Head of caudate nucleus (tissue), 42 donors: ENCODE results near the gene GLOD4.
"Not testable (repeated sequence)": the region's sequence is repeated elsewhere in the genome, so short reads cannot be mapped to it uniquely, and the experiment has no call there.

Source experiments
- DNase-seq, 42 donors: peaks; one replicate each; pipeline versions ENCODE4 v3.0.0 to v3.0.0-alpha.2; 2020 to 2021; ENCODE audit warnings: mixed read lengths in 7 of 42
- intact Hi-C: fragments of 100-400 bp; cut with DNase I; formaldehyde crosslinking; loops from one replicate; pipeline ENCODE4 v1.15.0; 2022

Gene GLOD4

DNA sequence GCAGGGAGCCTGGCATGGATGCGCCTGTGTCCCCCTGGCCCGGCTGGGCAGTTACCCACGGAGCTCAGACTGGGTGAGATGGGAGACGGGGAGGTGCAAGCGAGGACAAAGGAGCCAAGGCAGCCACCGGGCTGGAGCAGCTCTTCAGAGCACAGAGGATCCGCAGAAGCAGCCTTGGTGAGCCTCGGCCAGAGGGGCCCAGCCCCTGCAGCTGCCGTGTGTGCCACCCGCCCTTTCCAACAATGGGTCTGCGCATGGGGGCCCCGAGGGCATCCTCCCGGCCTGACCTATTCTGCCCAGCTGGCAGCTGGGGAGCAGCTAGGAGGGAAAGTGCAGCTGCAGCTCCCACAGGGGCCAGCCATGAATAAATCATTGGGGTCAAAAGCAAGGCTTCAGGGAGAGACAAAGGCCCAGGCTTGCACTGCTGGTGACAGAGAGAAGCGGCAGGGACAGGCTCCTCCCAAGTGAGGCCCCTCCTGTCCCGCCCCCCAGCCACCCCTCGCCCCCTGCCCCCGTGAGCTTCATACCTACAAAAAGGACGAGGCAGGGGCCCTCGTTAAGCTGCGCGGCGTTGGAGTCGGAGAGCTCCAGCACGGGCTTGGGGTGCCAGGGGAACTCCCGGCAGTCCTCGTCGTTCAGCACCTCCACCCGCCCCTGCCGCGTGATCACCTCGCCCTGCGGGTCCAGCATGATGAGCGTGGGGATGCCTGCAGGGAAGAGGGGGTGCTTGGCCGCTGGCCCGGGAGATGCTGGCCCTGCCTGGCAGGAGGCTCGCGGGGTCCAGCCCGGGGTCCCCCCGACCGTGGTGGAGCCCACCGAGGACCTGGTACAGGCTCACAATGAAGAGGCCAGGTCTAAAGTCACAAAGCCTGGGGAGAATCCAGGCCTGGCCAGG is 22.7 kb upstream of the GLOD4 start:
- DNase-seq, result peak in 19 of 42 donors; percentile 11 to 66 (median 43)
- intact Hi-C loops, result no loop called here

DNA sequence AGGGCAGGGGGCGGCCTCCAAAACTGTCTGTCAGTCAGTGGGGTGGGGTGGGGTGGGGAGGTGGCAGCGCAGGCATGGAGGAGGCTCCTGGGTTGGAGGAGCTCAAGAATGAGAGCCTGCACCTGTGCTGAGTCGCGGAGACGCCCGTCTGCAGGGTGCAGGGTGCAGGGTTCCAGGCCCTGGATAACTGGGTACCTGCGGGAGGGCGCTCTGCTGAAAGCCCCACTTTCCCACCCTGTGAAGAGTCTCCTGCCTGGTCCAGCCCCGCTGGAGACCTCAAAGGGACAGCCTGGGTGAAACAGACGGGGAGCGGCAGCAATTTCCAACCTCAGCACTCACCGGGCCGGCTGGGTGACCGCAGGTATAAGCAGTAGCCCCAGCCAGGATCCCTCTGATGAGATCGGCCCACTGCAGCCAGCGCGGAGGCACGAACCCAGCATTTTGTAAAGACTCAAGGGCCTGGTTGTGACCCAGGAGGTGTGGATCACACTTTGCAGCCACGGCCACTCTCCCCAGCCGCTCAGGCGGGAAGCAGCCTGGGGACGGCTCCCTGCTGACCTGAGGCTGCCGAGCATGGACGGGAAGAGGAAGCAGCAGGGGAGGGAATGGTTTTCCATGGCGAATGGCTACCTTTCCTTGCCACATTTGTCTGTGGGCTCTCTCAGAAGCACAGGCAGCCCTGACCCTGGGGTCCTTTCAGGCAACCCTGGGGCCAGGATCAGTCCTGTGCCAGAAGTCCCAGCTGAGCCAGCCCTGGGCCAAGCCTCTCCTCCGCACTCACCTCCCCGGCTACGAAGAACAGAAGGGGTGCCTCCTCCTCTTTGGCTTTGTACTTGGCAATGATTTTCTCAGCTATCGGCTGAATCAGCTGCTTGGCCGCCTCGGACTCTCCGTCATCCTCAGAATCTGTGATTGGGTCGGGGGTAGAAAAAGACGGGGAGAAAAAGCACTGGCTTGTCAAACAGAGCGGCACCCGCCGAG is 21.1 kb upstream of the GLOD4 start:
- DNase-seq, result peak in 1 of 42 donors; percentile 20
- intact Hi-C loops, result no loop called here

DNA sequence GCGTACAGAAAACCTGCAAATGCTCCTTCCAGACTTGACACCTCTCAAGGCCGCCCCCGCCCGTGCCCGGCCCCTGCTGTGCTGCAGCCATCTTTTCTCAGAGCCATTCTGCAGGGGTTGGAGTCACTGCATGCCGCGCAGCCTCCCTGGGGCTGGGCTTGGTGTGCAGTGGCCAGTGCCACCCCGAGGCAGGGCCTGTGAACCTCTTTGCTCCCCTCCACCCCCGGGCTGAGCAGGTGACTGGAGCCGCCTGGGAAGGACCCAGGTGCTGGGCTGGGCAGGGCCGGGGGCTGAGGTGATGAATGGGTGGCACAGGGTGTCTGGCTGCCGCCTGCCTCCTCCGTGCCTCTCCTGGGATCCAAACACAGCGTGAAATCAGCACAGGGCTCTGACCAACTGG is 20.4 kb upstream of the GLOD4 start:
- peak in 1 of 42 donors; percentile 21 for DNase-seq
- intact Hi-C loops, result no loop called here

DNA sequence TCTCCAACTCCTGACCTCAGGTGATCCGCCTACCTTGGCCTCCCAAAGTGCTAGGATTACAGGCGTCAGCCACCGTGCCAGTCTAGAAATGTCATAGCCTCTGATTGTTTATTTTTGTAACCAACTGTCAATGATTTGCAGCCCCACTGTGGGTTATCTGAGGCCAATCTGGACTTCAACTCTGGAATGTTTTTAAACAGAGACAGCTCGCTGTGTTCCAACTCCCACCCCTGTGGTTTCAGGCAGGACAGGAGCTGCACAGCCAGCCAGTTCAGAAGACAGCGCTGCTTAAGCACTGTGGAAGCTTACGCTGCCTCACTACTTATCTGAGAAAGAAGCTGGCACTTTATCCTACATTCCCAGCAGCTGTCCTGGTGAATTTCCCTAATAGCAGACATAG is 19.6 kb upstream of the GLOD4 start:
- intact Hi-C loops, result no loop called here
- no peak for DNase-seq

DNA sequence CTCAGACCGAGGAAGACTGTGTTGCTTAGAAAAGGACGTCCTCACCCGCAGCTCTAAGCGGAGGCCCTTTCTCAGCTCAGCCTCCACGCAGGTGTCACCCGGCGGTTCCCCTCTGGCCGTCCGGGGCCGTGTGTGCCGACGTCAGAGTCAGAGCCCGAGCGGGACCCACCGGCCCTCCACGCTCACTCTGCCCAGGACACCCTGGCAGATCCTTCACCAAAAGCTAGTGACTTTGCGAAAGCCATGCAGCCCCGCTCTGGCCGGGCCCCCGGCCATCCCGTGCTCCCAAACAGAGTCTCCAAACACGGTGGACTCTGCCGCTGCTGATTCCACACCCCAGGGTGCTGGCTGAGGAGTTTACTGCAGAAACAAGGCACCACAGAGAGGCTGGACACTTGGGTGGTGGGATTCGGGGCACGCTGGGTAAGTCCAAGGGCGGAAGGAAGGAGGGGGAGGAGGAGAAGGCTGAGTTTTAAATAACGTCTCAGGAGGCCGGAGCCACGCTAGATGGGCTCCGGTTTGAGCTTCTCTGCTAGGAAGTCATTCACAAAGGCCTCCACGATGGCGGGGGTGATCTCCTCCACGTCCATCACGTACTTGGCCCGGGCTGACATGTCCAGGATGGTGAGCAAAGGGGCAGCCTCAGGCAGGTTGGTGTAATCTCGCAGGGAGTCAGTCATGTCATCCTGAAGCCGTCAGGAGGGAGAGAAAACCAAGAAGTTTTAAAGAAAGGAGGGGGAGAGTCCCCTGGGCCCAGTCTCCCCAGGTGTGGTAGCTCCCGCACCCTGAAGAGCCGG is 18.6 kb upstream of the GLOD4 start:
- DNase-seq, result peak in 1 of 42 donors; percentile 21
- intact Hi-C loops, result no loop called here

DNA sequence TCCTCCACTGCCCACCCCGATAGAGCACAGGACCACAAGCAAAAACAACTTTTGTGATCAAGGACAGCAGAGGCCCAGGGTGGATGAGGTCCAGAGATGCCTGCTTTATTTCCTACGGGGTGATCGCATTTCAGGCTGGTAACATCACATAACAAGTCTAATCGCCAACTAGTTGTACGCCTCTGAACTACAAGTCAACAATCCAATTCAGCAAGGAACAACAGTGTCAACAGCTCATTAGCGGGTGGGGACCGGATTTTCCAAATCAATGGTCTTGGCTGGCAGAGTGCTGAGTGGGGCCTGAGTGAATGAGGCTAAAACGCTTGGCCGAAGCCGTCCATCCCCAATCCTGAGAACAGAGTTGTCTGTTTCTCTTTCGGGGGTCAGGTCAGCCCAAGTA is 17.2 kb upstream of the GLOD4 start:
- no peak for DNase-seq
- intact Hi-C loops, result loop anchor here (10.0 kb wide), 1 partner anchor 256 kb away; no protein-coding TSS in a partner anchor

DNA sequence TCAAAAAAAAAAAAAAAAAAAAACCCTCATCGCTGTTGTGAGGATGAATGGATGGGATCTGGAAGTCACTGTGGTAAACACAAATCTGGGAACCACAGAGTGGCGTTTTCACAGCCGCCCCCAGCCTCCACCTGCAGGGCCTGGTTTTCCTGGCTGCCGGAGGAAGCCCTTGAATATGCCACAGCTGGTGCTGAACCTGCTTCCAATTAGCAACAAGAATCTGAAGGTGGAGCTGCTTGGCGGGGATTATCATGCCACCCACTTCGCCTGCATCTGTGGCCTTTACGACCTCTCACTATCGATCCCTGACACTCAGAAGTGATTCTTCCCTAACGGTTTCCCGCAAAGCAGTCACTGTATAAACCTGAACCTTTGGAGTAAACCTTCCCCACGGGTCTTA is 16.2 kb upstream of the GLOD4 start:
- peak in 2 of 42 donors; percentile 17 to 33 for DNase-seq
- intact Hi-C loops, result loop anchor here (10.0 kb wide), 1 partner anchor 257 kb away; no protein-coding TSS in a partner anchor

DNA sequence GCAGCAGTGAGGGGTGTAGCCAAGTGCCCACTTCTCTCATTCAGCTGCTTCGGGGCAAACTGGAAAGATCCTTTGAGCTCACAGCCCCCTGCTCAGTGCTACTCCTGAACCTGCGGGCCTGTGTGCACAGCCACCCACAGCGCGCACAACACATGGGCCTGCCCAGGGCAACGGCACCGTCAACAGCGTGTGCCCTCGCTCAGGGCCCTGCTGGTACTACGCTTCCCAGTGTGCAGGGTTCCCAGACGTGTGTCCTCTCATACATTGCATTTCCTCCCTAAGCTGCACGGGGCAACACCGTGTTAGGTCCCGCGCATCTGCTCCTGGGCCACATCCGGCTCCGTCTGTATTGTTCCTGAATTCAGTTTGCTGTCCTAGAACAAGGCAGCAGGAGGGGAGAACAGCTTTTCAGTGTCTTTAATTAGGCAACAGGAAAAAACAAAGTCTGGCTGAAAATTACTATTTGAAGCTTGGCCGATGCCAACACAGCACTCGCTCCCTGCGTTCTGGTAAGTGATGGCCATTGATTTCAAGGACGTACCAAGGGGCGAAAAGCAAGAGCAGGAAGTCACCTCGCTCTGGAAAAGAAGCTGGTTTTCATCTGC is 15.3 kb upstream of the GLOD4 start:
- intact Hi-C loops, result loop anchor here (10.0 kb wide), 1 partner anchor 257 kb away; no protein-coding TSS in a partner anchor
- peak in 1 of 42 donors; percentile 24 for DNase-seq

DNA sequence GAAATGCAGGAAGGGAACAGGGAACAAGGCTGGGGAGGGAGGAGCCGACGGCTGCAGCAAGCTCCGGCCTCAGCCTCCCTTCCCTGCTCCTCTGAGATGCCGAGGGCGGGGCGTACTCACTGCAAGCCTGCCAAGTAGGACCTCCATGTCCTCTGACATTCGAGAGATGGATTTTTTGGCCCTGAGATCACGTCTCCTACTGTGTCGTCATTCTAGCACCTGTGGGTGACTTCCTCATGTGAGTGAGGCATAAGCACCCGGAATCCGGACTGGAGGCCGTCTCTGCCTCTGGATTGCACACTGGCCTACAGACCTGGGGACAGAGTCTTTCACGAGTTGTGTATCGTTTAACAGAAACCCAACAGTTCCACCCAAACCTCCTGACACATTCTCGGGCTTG is 14.5 kb upstream of the GLOD4 start:
- peak in 2 of 42 donors; percentile 21 to 30 for DNase-seq
- intact Hi-C loops, result loop anchor here (10.0 kb wide), 1 partner anchor 258 kb away; no protein-coding TSS in a partner anchor

DNA sequence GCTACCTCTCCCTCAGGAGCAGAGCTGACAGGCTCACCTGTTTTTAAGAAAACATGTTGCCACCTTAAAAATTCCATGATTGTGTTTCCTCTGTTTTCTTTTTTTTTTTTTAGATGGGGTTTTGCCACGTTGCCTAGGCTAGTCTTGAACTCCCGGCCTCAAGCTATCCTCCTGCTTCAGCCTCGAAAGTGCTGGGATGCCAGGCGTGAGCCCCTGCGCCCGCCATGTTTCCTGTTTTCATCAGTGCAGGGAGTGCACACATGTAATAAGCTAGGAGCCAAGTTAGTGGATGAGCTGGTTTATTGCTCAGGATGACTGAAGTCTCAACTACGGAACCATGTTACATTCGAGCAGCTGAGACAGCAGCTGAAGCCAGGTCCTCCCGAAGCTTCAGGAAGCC is 13.6 kb upstream of the GLOD4 start:
- DNase-seq, result peak in 1 of 42 donors; percentile 15
- intact Hi-C loops, result loop anchor here (2.0 to 10.0 kb wide), 2 partner anchors 185 to 259 kb away; no protein-coding TSS in a partner anchor

DNA sequence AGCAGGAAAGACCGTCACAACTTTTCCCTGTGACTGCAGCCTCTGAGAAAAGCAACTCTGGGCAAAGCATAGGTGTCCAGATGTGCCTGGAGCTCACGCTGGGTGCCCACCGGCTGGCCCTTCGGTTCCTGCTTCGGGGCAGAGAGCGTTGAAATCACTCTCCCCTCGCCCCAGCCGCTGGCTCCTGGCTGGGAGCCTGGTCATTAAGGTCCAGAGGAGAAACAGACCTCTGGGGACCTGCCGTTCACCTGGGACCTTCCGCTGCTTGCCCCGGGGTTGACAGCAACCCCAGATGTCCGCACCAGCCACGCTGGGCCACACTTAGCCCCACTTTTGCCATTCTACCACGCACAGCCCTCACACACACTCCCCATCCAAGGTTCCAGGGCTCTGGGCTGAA is 13.2 kb upstream of the GLOD4 start:
- peak in 1 of 42 donors; percentile 27 for DNase-seq
- intact Hi-C loops, result loop anchor here (2.0 to 10.0 kb wide), 2 partner anchors 186 to 260 kb away; no protein-coding TSS in a partner anchor

DNA sequence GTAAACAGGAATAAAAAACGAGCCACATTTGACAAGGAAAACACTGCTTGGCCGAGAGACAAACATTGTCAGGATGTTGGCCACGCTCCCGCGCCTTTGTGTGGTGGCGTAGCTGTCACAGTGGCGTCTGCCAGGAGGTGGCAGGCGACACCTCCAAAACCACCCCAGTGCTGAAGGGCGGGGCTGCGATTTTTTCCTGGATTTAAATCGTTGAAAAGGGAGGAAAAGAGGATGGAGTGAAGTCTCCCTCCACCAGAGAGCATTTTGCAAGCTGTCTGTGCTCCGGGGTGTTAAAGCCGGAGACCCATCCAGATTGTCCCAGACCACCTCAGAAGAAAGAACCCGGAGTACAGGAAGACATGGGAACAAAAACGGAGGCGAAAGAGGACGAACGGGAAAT is 12.8 kb upstream of the GLOD4 start:
- DNase-seq, result peak; percentile 77 to 94 (median 88)
- intact Hi-C loops, result loop anchor here (2.0 to 10.0 kb wide), 2 partner anchors 186 to 260 kb away; no protein-coding TSS in a partner anchor

DNA sequence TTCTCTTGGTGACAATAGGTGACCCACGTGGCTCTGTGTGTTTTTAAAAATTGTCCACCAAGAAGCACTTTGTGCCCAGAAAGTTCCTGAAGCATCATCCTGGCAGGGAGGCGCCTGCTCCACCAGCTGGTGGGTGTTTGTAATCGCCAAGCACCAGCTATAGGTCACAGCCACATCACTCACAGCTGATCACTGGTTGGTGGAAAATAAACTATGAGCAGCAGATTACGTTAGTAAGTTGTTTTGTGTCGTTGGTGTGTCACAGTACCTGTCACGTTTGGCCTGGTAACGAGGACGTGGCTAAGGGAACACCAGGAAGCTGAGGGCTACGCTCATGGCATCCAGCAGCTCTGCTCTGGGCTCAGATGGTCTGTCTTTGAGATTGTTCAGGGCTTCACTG is 10.2 kb upstream of the GLOD4 start:
- intact Hi-C loops, result loop anchor here (10.0 kb wide), 1 partner anchor 263 kb away; no protein-coding TSS in a partner anchor
- no peak for DNase-seq

DNA sequence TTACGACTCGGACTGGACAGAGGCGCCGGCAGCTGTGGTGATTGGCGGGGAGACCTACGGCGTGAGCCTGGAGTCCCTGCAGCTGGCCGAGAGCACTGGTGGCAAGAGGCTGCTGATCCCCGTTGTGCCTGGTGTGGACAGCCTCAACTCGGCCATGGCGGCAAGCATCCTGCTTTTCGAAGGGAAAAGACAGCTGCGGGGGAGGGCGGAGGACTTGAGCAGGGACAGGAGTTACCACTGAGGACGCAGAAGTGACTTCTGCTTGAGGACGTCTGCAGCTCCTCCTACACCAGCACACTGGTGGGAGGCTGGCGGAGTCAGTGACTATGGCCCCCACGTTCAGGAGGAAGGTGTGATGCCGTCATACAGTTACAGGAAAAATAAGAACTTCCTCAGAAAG is 9.7 kb upstream of the GLOD4 start:
- DNase-seq, result no peak
- intact Hi-C loops, result loop anchor here (10.0 kb wide), 1 partner anchor 263 kb away; no protein-coding TSS in a partner anchor

DNA sequence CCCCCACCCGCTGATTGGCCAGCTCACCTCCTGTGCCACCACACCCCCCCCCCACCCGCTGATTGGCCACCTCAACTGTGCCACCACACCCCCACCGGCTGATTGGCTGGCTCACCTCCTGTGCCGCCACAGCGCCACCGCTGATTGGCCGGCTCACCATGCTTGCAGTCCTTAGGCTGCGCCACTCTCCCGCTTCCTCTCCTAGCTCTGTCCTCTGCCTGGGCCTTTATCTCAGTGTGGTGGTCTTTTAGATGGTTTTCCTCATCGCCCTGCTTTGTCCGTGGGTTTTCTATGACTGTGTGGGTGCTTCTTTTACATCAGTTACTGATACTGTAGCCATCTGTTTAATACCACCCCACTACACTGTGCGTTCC is 8.8 kb upstream of the GLOD4 start:
- intact Hi-C loops, result loop anchor here (10.0 kb wide), 1 partner anchor 264 kb away; no protein-coding TSS in a partner anchor
- not testable (repeated sequence) for DNase-seq

DNA sequence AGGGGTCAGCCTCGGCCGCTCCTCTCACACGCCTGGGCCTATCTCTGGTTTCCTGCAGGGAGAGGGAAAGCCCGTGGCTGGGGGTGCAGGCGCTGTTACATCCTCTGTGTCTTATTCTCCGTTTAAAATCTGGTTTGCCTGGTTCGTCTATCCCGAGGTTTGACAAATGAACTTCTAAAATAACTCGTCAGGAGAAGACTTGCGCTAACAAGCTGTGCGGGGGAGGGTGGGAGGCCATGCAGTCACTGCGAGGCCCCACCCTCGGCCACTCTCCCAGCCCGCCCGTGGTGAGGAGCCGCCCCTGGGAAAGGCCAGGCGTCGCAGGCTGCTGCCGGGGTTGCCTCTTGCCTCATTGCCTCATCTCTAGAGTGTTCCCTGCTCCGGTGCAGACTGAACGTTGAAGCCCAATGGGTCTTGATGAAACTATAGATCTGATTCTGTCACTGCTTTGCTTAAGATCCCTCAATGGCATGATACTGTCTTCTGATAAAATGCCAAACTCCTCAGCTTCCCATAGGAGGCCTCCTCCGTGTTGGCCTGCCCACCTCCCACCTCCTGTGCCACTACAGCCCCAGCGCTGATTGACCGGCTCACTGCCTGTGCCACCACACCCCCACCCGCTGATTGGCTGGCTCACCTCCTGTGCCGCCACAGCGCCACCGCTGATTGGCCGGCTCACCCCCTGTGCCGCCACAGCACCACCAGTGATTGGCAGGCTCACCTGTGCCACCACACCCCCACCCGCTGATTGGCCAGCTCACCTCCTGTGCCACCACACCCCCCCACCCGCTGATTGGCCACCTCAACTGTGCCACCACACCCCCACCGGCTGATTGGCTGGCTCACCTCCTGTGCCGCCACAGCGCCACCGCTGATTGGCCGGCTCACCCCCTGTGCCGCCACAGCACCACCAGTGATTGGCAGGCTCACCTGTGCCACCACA is 8.1 kb upstream of the GLOD4 start:
- peak in 6 of 42 donors; percentile 23 to 63 (median 44) for DNase-seq
- intact Hi-C loops, result loop anchor here (10.0 kb wide), 2 partner anchors 55 to 265 kb away; partner anchors contain the start of gene TLCD3A
